Glutamatergic neuron (in vitro differentiated cells): ENCODE measurements around the gene LYRM4. TPM values are rescaled to one million over a fixed set of nuclear protein-coding genes. Genes with fewer than 3 reads are reported as not detected.

ENCODE experiments used
- DNase-seq: peaks from one replicate; pipeline ENCODE4 v3.0.0; 2022
- H3K27ac Mint-ChIP-seq: one replicate; pipeline ENCODE4 v1.8.0; 2020; ENCODE audit warnings: mild to moderate bottlenecking, mixed read lengths, inconsistent platforms; ENCODE audit not compliant: unreplicated experiment
- H3K27me3 Mint-ChIP-seq: one replicate; pipeline ENCODE4 v1.8.0; 2020; ENCODE audit warnings: mild to moderate bottlenecking, moderate library complexity, mixed read lengths, inconsistent platforms; ENCODE audit not compliant: unreplicated experiment
- H3K36me3 Mint-ChIP-seq: one replicate; pipeline ENCODE4 v1.8.0; 2020; ENCODE audit warnings: mild to moderate bottlenecking, mixed read lengths, inconsistent platforms; ENCODE audit not compliant: unreplicated experiment
- H3K4me1 Mint-ChIP-seq: one replicate; pipeline ENCODE4 v1.8.0; 2020; ENCODE audit warnings: mild to moderate bottlenecking, low read depth, mixed read lengths, inconsistent platforms; ENCODE audit not compliant: unreplicated experiment
- H3K4me3 Mint-ChIP-seq: one replicate; pipeline ENCODE4 v1.8.0; 2020; ENCODE audit warnings: mild to moderate bottlenecking, mixed read lengths, inconsistent platforms; ENCODE audit not compliant: unreplicated experiment
- H3K9me3 Mint-ChIP-seq: one replicate; pipeline ENCODE4 v1.8.0; 2020; ENCODE audit warnings: mild to moderate bottlenecking, moderate library complexity, mixed read lengths, inconsistent platforms; ENCODE audit not compliant: unreplicated experiment
- CTCF ChIP-seq: fragments of 200-600 bp; sonication (generic); IDR thresholded peaks from one replicate; pipeline ENCODE4 v1.5.0; 2021; ENCODE audit not compliant: partially characterized antibody, unreplicated experiment
- total RNA-seq: library from RNA; stranded (reverse); fragmentation: NEBNext Ultra II Directional; extraction: Animal tissue kit (Norgen Biotek cat#: 25700); gene quantifications from one replicate; pipeline ENCODE4 v1.2.1, GENCODE V29; 2021; ENCODE audit not compliant: unreplicated experiment

Gene LYRM4
- total RNA-seq, 1 donor from 2014 or later = 29.5 TPM

GRCh38 chr6:5282191-5282623, 21.5 kb upstream of the LYRM4 start:
- Mint-ChIP-seq H3K4me3 (no peak overlapping the region), H3K36me3 (no peaks in the 10 kb centered on the region), H3K27ac (no peak overlapping the region), H3K9me3 (no peaks in the 10 kb centered on the region), H3K4me1 (peaks cover 16% of the 10 kb centered on the region), H3K27me3 (peaks cover 5% of the 10 kb centered on the region)
- DNase-seq = no peak
- no peak for TF ChIP-seq CTCF

- Mint-ChIP-seq H3K36me3 (no peaks in the 10 kb centered on the region), H3K27ac (no peak overlapping the region), H3K4me1 (peaks cover 23% of the 10 kb centered on the region), H3K9me3 (no peaks in the 10 kb centered on the region), H3K4me3 (no peak overlapping the region), H3K27me3 (peaks cover 5% of the 10 kb centered on the region)
- no peak for DNase-seq
- TF ChIP-seq CTCF = no peak
These were observed 20.2 kb upstream of the LYRM4 start for GRCh38 chr6:5280920-5281319.

GRCh38 chr6:5279891-5280338, 19.2 kb upstream of the LYRM4 start:
- no peak overlapping the region for H3K27ac Mint-ChIP-seq
- H3K4me1 Mint-ChIP-seq = peaks cover 21% of the 10 kb centered on the region
- H3K4me3 Mint-ChIP-seq = no peak overlapping the region
- no peaks in the 10 kb centered on the region for H3K9me3 Mint-ChIP-seq
- no peak for TF ChIP-seq CTCF
- H3K27me3 Mint-ChIP-seq = peaks cover 5% of the 10 kb centered on the region
- H3K36me3 Mint-ChIP-seq = no peaks in the 10 kb centered on the region
- DNase-seq = no peak

- no peak for TF ChIP-seq CTCF
- Mint-ChIP-seq H3K27me3 (peaks cover 5% of the 10 kb centered on the region), H3K4me3 (no peak overlapping the region), H3K4me1 (peaks cover 18% of the 10 kb centered on the region), H3K36me3 (no peaks in the 10 kb centered on the region), H3K27ac (no peak overlapping the region), H3K9me3 (no peaks in the 10 kb centered on the region)
- DNase-seq = no peak
These were observed 17.9 kb upstream of the LYRM4 start for GRCh38 chr6:5278565-5279120.

- Mint-ChIP-seq H3K4me1 (peaks cover 24% of the 10 kb centered on the region), H3K36me3 (no peaks in the 10 kb centered on the region), H3K4me3 (no peak overlapping the region), H3K27ac (no peak overlapping the region), H3K9me3 (no peaks in the 10 kb centered on the region), H3K27me3 (peaks cover 5% of the 10 kb centered on the region)
- no peak for TF ChIP-seq CTCF
- no peak for DNase-seq
These were observed 17.3 kb upstream of the LYRM4 start for GRCh38 chr6:5278047-5278446.
